ENCODE data around the gene HRC.

HRC gene

GRCh38 chr19:49109569-49110233, 45.5 kb downstream of the HRC start:
- no peaks in the 10 kb centered on the region for H3K9me3 ChIP-seq (ENCODE audit: severe bottlenecking)
- no peak for TF ChIP-seq CTCF (IDR thresholded peaks at IDR 0.05; ENCODE audit: low read depth, low read length)
- H3K27ac ChIP-seq = no peak overlapping the region
- no peaks in the 10 kb centered on the region for H3K27me3 ChIP-seq (ENCODE audit: insufficient read depth, low read depth, severe bottlenecking)
- H3K36me3 ChIP-seq = peaks cover 56% of the 10 kb centered on the region
- no peak overlapping the region for H3K4me3 ChIP-seq (ENCODE audit: low read depth, low read length)
- no peak for DNase-seq

- Histone ChIP-seq H3K27ac (no peak overlapping the region), H3K9me3 (ENCODE audit: severe bottlenecking) (no peaks in the 10 kb centered on the region)
These were observed 46.1 kb downstream of the HRC start for GRCh38 chr19:49109051-49109450.

GRCh38 chr19:49107625-49108459, 47.4 kb downstream of the HRC start:
- peaks cover 73% of the 10 kb centered on the region for H3K36me3 ChIP-seq

More at GRCh38 chr19:49109051-49109450, 46.1 kb downstream of the HRC start:
- DNase-seq = no peak
- Histone ChIP-seq H3K36me3 (peaks cover 62% of the 10 kb centered on the region), H3K27me3 (ENCODE audit: insufficient read depth, low read depth, severe bottlenecking) (no peaks in the 10 kb centered on the region), H3K4me3 (ENCODE audit: low read depth, low read length) (no peak overlapping the region)
- TF ChIP-seq CTCF (IDR thresholded peaks at IDR 0.05; ENCODE audit: low read depth, low read length) = no peak

GRCh38 chr19:49106648-49107135, 48.5 kb downstream of the HRC start:
- H3K27ac ChIP-seq = peak overlapping the region; percentile 42
- DNase-seq = peak; percentile 76

More at GRCh38 chr19:49107625-49108459, 47.4 kb downstream of the HRC start:
- Histone ChIP-seq H3K9me3 (ENCODE audit: severe bottlenecking) (no peaks in the 10 kb centered on the region), H3K4me3 (ENCODE audit: low read depth, low read length) (no peak overlapping the region), H3K27me3 (ENCODE audit: insufficient read depth, low read depth, severe bottlenecking) (no peaks in the 10 kb centered on the region), H3K27ac (no peak overlapping the region)
- TF ChIP-seq CTCF (IDR thresholded peaks at IDR 0.05; ENCODE audit: low read depth, low read length) = no peak
- no peak for DNase-seq

GRCh38 chr19:49104229-49104864, 50.8 kb downstream of the HRC start:
- Histone ChIP-seq H3K4me3 (ENCODE audit: low read depth, low read length) (no peak overlapping the region), H3K27ac (peak overlapping the region; percentile 58), H3K36me3 (peaks cover 88% of the 10 kb centered on the region), H3K9me3 (ENCODE audit: severe bottlenecking) (no peaks in the 10 kb centered on the region), H3K27me3 (ENCODE audit: insufficient read depth, low read depth, severe bottlenecking) (no peaks in the 10 kb centered on the region)
- no peak for TF ChIP-seq CTCF (IDR thresholded peaks at IDR 0.05; ENCODE audit: low read depth, low read length)
- peak; percentile 76 for DNase-seq

More at GRCh38 chr19:49106648-49107135, 48.5 kb downstream of the HRC start:
- Histone ChIP-seq H3K27me3 (ENCODE audit: insufficient read depth, low read depth, severe bottlenecking) (no peaks in the 10 kb centered on the region), H3K36me3 (peaks cover 82% of the 10 kb centered on the region), H3K9me3 (ENCODE audit: severe bottlenecking) (no peaks in the 10 kb centered on the region), H3K4me3 (ENCODE audit: low read depth, low read length) (no peak overlapping the region)
- peak; percentile 80 for TF ChIP-seq CTCF (IDR thresholded peaks at IDR 0.05; ENCODE audit: low read depth, low read length)
